HepG2 (cell line): ENCODE measurements around the gene EPHA1. TPM values are rescaled to one million over a fixed set of nuclear protein-coding genes. Genes with fewer than 3 reads are reported as not detected.
A peak's percentile ranks its signal among the peaks of the same experiment; 100 is the strongest.

Experiments used
- AKAP8 ChIP-seq: sonication (generic); formaldehyde crosslinking; IDR thresholded peaks from 2 replicates; pipeline ENCODE4 v1.5.1; 2020; ENCODE audit warnings: mild to moderate bottlenecking, missing genetic modification reagents
- GATAD1 ChIP-seq: IDR thresholded peaks from 2 replicates; pipeline ENCODE4 v1.6.1; 2016; ENCODE audit warnings: missing genetic modification reagents, missing compliant biosample characterization
- GLI4 ChIP-seq: sonication (generic); formaldehyde crosslinking; IDR thresholded peaks from 2 replicates; pipeline ENCODE4 v1.5.1; 2020; ENCODE audit warnings: missing genetic modification reagents, mild to moderate bottlenecking, moderate library complexity, borderline replicate concordance
- MIER3 ChIP-seq: IDR thresholded peaks from 2 replicates; pipeline ENCODE4 v1.6.1; 2016; ENCODE audit warnings: missing compliant biosample characterization, borderline replicate concordance
- PAX8 ChIP-seq: sonication (generic); formaldehyde crosslinking; IDR thresholded peaks from 2 replicates; pipeline ENCODE4 v1.8.0; 2022; ENCODE audit warnings: mild to moderate bottlenecking, missing genetic modification reagents, borderline replicate concordance
- SIN3A ChIP-seq: IDR thresholded peaks from 2 replicates; pipeline ENCODE4 v1.6.1; 2011; ENCODE audit warnings: low read depth, mild to moderate bottlenecking, control low read depth, low read length, borderline replicate concordance
- ZBTB7B ChIP-seq: sonication (generic); formaldehyde crosslinking; IDR thresholded peaks from 2 replicates; pipeline ENCODE4 v1.4.0; 2020; ENCODE audit warnings: missing genetic modification reagents
- ZFP36L2 ChIP-seq: sonication (generic); formaldehyde crosslinking; IDR thresholded peaks from 2 replicates; pipeline ENCODE4 v1.4.0; 2020; ENCODE audit warnings: missing genetic modification reagents
- ZNF180 ChIP-seq: sonication (generic); formaldehyde crosslinking; IDR thresholded peaks from 2 replicates; pipeline ENCODE4 v1.4.0; 2020; ENCODE audit warnings: low read depth, missing genetic modification reagents, borderline replicate concordance
- ZNF510 ChIP-seq: sonication (generic); formaldehyde crosslinking; IDR thresholded peaks from 2 replicates; pipeline ENCODE4 v1.4.0; 2020; ENCODE audit warnings: low read depth, mild to moderate bottlenecking, missing genetic modification reagents
- ZNF557 ChIP-seq: sonication (generic); formaldehyde crosslinking; IDR thresholded peaks from 2 replicates; pipeline ENCODE4 v1.4.0; 2020; ENCODE audit warnings: missing genetic modification reagents
- ZNF639 ChIP-seq: conservative IDR thresholded peaks from 2 replicates; pipeline ENCODE4 v1.6.1; 2018; ENCODE audit warnings: missing genetic modification reagents
- ZNF784 ChIP-seq: sonication (generic); formaldehyde crosslinking; IDR thresholded peaks from 2 replicates; pipeline ENCODE4 v1.5.1; 2020; ENCODE audit warnings: missing genetic modification reagents, mild to moderate bottlenecking, borderline replicate concordance
- ZNF800 ChIP-seq: sonication (generic); formaldehyde crosslinking; IDR thresholded peaks from 2 replicates; pipeline ENCODE4 v1.4.0; 2020; ENCODE audit warnings: missing genetic modification reagents
- polyA plus RNA-seq, 8 experiments: library from polyadenylated mRNA; depleted of rRNA in 3 of 8; stranded (reverse) in 7 of 8; unstranded in 1 of 8; fragments of >200 nt; fragmentation: Illumina TruSeq in 4 of 8; extraction: Trizol in 4 of 8; gene quantifications; 2 replicates each; pipeline versions ENCODE4 v1.2.1 to v1.2.3, GENCODE V29; 2011 to 2016; ENCODE audit warnings: low read depth in 4 of 8, missing spikeins in 1 of 8, mixed read lengths in 1 of 8; ENCODE audit not compliant: insufficient read depth in 1 of 8
- total RNA-seq, 5 experiments: library from RNA; depleted of rRNA; stranded (reverse); fragments of >200 nt; fragmentation: Illumina TruSeq; extraction: Trizol; gene quantifications; 2 replicates each; pipeline ENCODE4 v1.2.3, GENCODE V29; 2016; ENCODE audit warnings: low read depth in 1 of 5
- TF ChIP-seq, protein P1 (sequence below): sonication (generic); formaldehyde crosslinking; IDR thresholded peaks from 2 replicates; pipeline ENCODE4 v1.4.0; 2020; ENCODE audit warnings: mild to moderate bottlenecking, low read depth, missing genetic modification reagents
- TF ChIP-seq, protein P2 (sequence below): sonication (generic); formaldehyde crosslinking; IDR thresholded peaks from 2 replicates; pipeline ENCODE4 v1.5.0; 2020; ENCODE audit warnings: mild to moderate bottlenecking, low read depth, missing genetic modification reagents, borderline replicate concordance
- TF ChIP-seq, protein P3 (sequence below): sonication (generic); formaldehyde crosslinking; IDR thresholded peaks from 2 replicates; pipeline ENCODE4 v1.8.1; 2023; ENCODE audit warnings: mild to moderate bottlenecking, missing genetic modification reagents
- TF ChIP-seq, protein P4 (sequence below): sonication (generic); formaldehyde crosslinking; IDR thresholded peaks from 2 replicates; pipeline ENCODE4 v1.4.0; 2020; ENCODE audit warnings: mild to moderate bottlenecking, missing genetic modification reagents

The EPHA1 gene
- total and polyA plus RNA-seq, 2 of the 13 experiments (the other 11 are each of a cell fraction or from before 2014, with no cell fraction given): 4.6 to 17.1 TPM

GRCh38 chr7:143395187-143396149, 13.2 kb downstream of the EPHA1 start (continued):
- TF ChIP-seq ZNF180 (CRISPR knock-in tag): no peak
- TF ChIP-seq ZNF510 (CRISPR knock-in tag): no peak
- TF ChIP-seq, protein P1, sequence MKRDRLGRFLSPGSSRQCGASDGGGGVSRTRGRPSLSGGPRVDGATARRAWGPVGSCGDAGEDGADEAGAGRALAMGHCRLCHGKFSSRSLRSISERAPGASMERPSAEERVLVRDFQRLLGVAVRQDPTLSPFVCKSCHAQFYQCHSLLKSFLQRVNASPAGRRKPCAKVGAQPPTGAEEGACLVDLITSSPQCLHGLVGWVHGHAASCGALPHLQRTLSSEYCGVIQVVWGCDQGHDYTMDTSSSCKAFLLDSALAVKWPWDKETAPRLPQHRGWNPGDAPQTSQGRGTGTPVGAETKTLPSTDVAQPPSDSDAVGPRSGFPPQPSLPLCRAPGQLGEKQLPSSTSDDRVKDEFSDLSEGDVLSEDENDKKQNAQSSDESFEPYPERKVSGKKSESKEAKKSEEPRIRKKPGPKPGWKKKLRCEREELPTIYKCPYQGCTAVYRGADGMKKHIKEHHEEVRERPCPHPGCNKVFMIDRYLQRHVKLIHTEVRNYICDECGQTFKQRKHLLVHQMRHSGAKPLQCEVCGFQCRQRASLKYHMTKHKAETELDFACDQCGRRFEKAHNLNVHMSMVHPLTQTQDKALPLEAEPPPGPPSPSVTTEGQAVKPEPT (CRISPR knock-in tag): no peak
- TF ChIP-seq ZBTB7B (CRISPR knock-in tag): no peak
- TF ChIP-seq, protein P2, sequence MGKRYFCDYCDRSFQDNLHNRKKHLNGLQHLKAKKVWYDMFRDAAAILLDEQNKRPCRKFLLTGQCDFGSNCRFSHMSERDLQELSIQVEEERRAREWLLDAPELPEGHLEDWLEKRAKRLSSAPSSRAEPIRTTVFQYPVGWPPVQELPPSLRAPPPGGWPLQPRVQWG: no peak
- TF ChIP-seq MIER3: peak; percentile 69; the same call in 1 of the 2 replicates
- peak; percentile 49 for TF ChIP-seq GATAD1 (CRISPR knock-in tag)
- TF ChIP-seq ZNF800: peak; percentile 73; the same call in 1 of the 2 replicates
- TF ChIP-seq ZNF639 (CRISPR knock-in tag): no peak
- TF ChIP-seq ZFP36L2 (CRISPR knock-in tag): no peak
- no peak for TF ChIP-seq PAX8 (CRISPR knock-in tag)
- TF ChIP-seq, protein P3, sequence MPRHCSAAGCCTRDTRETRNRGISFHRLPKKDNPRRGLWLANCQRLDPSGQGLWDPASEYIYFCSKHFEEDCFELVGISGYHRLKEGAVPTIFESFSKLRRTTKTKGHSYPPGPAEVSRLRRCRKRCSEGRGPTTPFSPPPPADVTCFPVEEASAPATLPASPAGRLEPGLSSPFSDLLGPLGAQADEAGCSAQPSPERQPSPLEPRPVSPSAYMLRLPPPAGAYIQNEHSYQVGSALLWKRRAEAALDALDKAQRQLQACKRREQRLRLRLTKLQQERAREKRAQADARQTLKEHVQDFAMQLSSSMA: no peak
- no peak for TF ChIP-seq AKAP8
- TF ChIP-seq, protein P4, sequence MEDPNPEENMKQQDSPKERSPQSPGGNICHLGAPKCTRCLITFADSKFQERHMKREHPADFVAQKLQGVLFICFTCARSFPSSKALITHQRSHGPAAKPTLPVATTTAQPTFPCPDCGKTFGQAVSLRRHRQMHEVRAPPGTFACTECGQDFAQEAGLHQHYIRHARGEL (CRISPR knock-in tag): no peak
- TF ChIP-seq SIN3A: no peak
- no peak for TF ChIP-seq ZNF557
- 0 out of 2 replicates have a peak, but pooled peaks have one; percentile 84 for TF ChIP-seq GLI4 (CRISPR knock-in tag)
- peak; percentile 63; the same call in 1 of the 2 replicates for TF ChIP-seq ZNF784 (CRISPR knock-in tag)
